ACC112 (cell line): ENCODE data around the gene GPS1.

Source experiments
- H2AFZ ChIP-seq: fragments of 200-600 bp; sonication (generic); one replicate; pipeline ENCODE4 v1.6.0; 2017; ENCODE audit warnings: antibody characterized with exemption, low read length; ENCODE audit not compliant: unreplicated experiment
- H3K27ac ChIP-seq: fragments of 200-600 bp; sonication (generic); 2 replicates; pipeline ENCODE4 v1.5.1; 2014; ENCODE audit warnings: low read depth, mild to moderate bottlenecking, antibody characterized with exemption, low read length, moderate library complexity
- H3K27me3 ChIP-seq: fragments of 200-600 bp; sonication (generic); 2 replicates; pipeline ENCODE4 v1.6.1; 2014; ENCODE audit warnings: mild to moderate bottlenecking, antibody characterized with exemption, low read length, moderate library complexity, mixed read lengths; ENCODE audit not compliant: insufficient read depth
- H3K36me3 ChIP-seq: fragments of 200-600 bp; sonication (generic); 2 replicates; pipeline ENCODE4 v1.6.1; 2016; ENCODE audit warnings: mild to moderate bottlenecking, antibody characterized with exemption, low read length, moderate library complexity, mixed read lengths; ENCODE audit not compliant: insufficient read depth
- H3K4me1 ChIP-seq: fragments of 200-600 bp; sonication (generic); one replicate; pipeline ENCODE4 v1.6.1; 2016; ENCODE audit warnings: low read length, mixed read lengths; ENCODE audit not compliant: insufficient read depth, unreplicated experiment, control insufficient read depth
- H3K4me3 ChIP-seq: fragments of 200-600 bp; sonication (generic); 2 replicates; pipeline ENCODE4 v1.5.1; 2014; ENCODE audit warnings: mild to moderate bottlenecking, low read depth, low read length
- H3K79me2 ChIP-seq: fragments of 200-600 bp; sonication (generic); one replicate; pipeline ENCODE4 v1.6.0; 2016; ENCODE audit warnings: low read length; ENCODE audit not compliant: control insufficient read depth, unreplicated experiment, insufficient read depth

The GPS1 gene

GRCh38 chr17:82029990-82030469 is 21.7 kb upstream of the GPS1 start:
- no peaks in the 10 kb centered on the region for H3K27me3 ChIP-seq
- H2AFZ ChIP-seq = no peak overlapping the region
- H3K36me3 ChIP-seq = no peaks in the 10 kb centered on the region
- no peaks in the 10 kb centered on the region for H3K79me2 ChIP-seq
- no peak overlapping the region for H3K4me3 ChIP-seq
- no peak overlapping the region for H3K27ac ChIP-seq
- peaks cover 3% of the 10 kb centered on the region for H3K4me1 ChIP-seq

GRCh38 chr17:82030470-82031302 is 21.0 kb upstream of the GPS1 start:
- Histone ChIP-seq H3K27me3 (no peaks in the 10 kb centered on the region), H3K4me3 (peak overlapping the region; percentile 65), H3K36me3 (no peaks in the 10 kb centered on the region), H2AFZ (peak overlapping the region; percentile 33), H3K79me2 (no peaks in the 10 kb centered on the region), H3K27ac (no peak overlapping the region), H3K4me1 (peaks cover 3% of the 10 kb centered on the region)

DNA sequence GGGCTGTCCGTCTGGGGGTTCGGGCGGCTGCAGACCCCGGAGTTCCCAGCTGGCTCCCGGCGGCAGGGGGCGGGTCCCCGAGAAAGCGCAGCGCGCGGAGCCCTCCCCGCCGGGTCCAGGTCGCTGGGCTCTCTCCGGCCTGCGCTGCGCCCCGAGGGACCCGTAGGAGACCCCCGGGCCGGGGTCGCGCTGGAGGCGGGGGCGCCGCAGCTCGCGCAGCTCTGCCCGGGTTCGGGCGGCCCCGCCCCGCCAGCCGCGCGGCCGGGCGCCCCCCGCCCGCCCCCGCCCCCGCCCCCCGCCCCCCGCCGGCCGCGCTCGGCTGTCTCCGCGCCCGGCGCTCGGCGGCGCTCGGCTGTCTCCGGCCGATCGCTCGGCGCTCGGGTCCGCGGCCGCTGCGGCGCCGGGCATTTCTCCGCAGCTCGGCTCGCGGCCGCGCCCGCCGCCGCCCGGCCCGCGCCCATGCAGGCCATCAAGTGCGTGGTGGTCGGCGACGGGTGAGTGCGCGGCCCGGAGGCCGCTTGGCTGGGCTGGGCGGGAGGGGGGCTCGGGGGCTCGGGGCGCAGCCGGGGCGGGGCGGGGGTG is 20.3 kb upstream of the GPS1 start, which contains the start of gene RAC3:
TSS of gene RAC3 (plus strand) at position 376 of the 582 bp plus-strand sequence. CDS start at position 460, 84 bp downstream.
- Histone ChIP-seq H3K4me1 (peaks cover 4% of the 10 kb centered on the region), H3K4me3 (peak within 1 kb of the TSS; percentile 74), H3K36me3 (no peaks in the 10 kb centered on the region), H3K27me3 (no peaks in the 10 kb centered on the region), H3K27ac (no peak within 1 kb of the TSS), H2AFZ (peak within 1 kb of the TSS; percentile 33), H3K79me2 (no peaks in the 10 kb centered on the region)

DNA sequence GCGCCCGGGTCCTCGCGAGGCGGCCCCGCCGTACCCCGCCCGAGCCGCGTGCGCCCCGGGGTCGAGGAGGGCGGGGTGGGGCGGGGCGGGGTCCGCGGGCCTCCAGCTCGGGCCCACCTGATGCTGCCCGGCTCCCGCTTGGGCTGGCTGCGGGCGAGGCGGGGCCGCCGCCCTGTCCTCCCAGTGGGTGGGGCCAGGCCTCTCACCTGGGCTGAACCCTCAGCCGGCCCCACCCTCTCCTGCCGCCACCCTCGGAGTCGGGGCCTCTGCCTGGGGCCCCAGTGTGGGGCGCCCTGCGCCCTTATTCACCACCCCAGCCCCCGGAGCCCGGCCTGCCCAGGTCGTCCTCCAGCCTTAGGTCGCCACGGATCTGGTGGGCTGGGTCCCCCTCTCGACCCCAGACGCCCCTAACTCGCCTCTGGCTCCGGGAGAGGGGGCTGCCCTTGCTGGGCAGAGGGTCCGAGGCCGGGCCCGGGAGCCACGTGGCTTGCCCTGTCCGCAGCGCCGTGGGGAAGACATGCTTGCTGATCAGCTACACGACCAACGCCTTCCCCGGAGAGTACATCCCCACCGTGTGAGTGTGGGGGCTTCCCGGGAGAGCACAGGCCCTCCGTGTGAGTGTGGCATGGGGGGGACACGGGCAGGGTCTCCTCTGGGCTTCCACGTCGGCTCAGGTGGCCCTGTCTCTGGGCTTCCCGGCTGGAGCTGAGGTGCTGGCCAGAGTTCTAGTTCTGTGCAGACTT is 19.6 kb upstream of the GPS1 start:
- no peak overlapping the region for H2AFZ ChIP-seq
- H3K36me3 ChIP-seq = no peaks in the 10 kb centered on the region
- H3K27me3 ChIP-seq = no peaks in the 10 kb centered on the region
- peaks cover 7% of the 10 kb centered on the region for H3K4me1 ChIP-seq
- no peak overlapping the region for H3K27ac ChIP-seq
- H3K79me2 ChIP-seq = no peaks in the 10 kb centered on the region
- peak overlapping the region; percentile 74 for H3K4me3 ChIP-seq

- Histone ChIP-seq H3K4me1 (peaks cover 7% of the 10 kb centered on the region), H3K79me2 (no peaks in the 10 kb centered on the region), H2AFZ (no peak overlapping the region), H3K36me3 (no peaks in the 10 kb centered on the region), H3K27ac (no peak overlapping the region), H3K27me3 (no peaks in the 10 kb centered on the region), H3K4me3 (no peak overlapping the region)
These were observed 18.2 kb upstream of the GPS1 start for GRCh38 chr17:82033359-82034085.

DNA sequence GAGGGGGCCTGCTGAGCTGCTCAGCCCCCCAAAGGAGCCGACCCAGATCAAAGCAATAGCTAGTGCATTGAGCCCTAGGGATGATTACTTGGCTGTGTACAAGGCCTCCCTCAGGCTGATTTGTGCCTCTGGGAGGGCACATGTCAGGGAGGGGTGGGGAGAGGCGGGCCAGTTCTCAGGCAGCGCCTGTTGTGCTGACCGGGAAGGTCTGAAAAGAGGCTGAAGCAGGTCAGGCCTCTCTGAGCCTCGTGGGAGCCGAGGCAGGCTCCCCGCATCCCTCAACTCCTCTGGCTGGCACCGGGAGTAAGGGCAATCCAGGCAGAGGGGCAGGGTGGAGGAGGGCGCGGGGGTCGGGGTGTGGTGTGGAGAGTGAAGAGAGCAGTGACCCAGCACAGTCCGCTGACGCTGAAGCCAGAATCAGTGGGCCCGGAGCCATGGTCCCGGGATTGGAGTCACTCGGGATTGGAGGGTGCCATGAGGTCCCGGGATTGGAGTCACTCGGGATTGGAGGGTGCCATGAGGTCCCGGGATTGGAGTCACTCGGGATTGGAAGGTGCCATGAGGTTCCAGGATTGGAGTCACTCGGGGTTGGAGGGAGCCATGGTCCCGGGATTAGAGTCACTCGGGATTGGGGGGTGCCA is 17.2 kb upstream of the GPS1 start:
- Histone ChIP-seq H3K36me3 (no peaks in the 10 kb centered on the region), H3K4me3 (no peak overlapping the region), H3K4me1 (peaks cover 7% of the 10 kb centered on the region), H2AFZ (no peak overlapping the region), H3K79me2 (no peaks in the 10 kb centered on the region), H3K27ac (no peak overlapping the region), H3K27me3 (no peaks in the 10 kb centered on the region)

DNA sequence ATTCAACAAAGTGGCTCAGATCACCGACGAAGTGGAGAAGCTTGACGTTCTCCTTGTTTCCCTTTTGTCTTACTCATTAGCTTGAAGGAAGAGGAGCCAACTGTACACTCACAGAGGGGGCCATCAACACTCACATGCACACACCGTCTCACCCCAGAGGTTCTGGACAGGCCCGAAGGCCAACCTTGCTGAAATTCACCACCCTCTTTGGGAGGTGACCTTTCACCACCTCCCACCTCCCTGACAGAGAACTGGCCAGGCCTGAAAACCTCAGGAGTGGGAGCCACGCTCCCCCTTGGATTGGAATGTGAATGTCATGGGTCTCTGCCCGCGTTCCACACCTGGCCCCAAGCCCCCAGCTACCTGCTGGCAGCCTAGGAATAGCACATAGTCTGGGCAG is 16.2 kb upstream of the GPS1 start:
- no peaks in the 10 kb centered on the region for H3K27me3 ChIP-seq
- no peaks in the 10 kb centered on the region for H3K36me3 ChIP-seq
- no peaks in the 10 kb centered on the region for H3K79me2 ChIP-seq
- no peak overlapping the region for H2AFZ ChIP-seq
- no peak overlapping the region for H3K4me3 ChIP-seq
- no peak overlapping the region for H3K27ac ChIP-seq
- H3K4me1 ChIP-seq = peaks cover 7% of the 10 kb centered on the region

DNA sequence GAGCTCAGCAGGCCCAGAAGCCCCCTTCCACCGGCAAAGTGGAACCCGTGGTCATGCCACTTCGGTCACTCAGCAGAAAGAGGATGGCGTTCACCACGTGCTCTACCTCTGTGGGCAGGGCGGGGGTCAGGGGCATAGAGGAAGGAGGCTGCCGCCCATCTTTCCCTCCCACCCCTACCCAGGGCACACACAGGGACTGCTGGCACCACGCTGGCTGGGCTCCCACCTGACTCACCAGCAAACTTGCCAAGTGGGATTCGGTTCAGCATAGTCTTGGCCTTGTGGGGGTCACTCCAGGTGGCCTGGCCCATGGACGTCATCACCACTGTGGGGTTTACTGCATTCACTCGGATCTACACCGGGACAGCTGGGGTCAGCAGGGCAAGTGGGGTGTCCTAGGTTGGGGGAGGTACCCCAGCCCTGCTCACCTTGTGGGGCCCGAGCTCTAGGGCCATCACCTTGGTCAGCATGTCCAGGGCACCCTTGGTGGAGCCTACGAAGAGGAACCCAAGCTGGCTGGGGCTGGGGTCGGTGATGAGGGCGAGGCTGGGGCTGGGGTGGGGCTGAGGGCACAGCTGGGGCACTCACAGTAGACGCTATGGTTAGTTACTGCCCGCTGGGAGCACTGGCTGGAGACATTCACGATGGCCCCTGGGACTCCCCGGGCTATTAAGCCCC is 15.6 kb upstream of the GPS1 start:
- H3K36me3 ChIP-seq = no peaks in the 10 kb centered on the region
- H3K27me3 ChIP-seq = no peaks in the 10 kb centered on the region
- H2AFZ ChIP-seq = no peak overlapping the region
- H3K79me2 ChIP-seq = no peaks in the 10 kb centered on the region
- peaks cover 7% of the 10 kb centered on the region for H3K4me1 ChIP-seq
- peak overlapping the region; percentile 80 for H3K4me3 ChIP-seq
- H3K27ac ChIP-seq = no peak overlapping the region

DNA sequence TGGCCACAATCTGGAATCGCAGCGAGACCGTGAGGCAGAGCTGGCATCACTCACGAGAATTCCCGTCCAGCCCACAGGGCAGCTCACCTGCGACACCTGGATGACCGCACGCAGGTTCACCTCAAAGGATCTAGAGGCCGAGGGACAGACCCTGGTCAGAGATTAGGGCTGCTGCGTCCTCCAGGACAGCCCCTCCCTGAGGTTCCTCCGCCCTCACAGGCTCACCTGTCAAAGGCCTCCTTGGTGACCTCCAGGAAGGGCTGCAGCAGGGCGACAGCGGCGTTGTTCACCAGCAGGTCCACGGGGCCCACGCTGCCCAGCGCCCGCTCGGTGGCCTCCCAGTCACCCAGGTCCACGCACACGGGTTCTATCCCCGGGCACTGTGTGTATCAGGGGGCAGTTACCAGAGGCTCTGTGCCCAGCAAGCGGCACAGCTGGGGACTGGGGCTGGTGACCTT is 15.0 kb upstream of the GPS1 start:
- Histone ChIP-seq H2AFZ (peak overlapping the region; percentile 48), H3K4me3 (peak overlapping the region; percentile 80), H3K27ac (no peak overlapping the region)

More for the DNA sequence above, 15.0 kb upstream of the GPS1 start:
- no peaks in the 10 kb centered on the region for H3K79me2 ChIP-seq
- no peaks in the 10 kb centered on the region for H3K36me3 ChIP-seq
- H3K27me3 ChIP-seq = no peaks in the 10 kb centered on the region
- peaks cover 7% of the 10 kb centered on the region for H3K4me1 ChIP-seq
